Thymus (tissue), 11 donors: ENCODE measurements around the gene DCST2. TPM values are rescaled to one million over a fixed set of nuclear protein-coding genes. Genes with fewer than 3 reads are reported as not detected.

Source experiments
- DNase-seq, 9 donors: peaks; one replicate each; pipeline ENCODE4 v3.0.0-alpha.2; 2013; ENCODE audit warnings: low spot score in 9 of 9, low read depth in 6 of 9, missing footprints in 1 of 9
- H3K27ac ChIP-seq, 2 donors: one replicate each; pipeline ENCODE4 v1.5.1; 2013; ENCODE audit warnings: control low read depth in 1 of 2, low read depth in 1 of 2, low read length in 1 of 2, mild to moderate bottlenecking in 1 of 2, moderate library complexity in 1 of 2
- H3K27me3 ChIP-seq, 2 donors: one replicate each; pipeline ENCODE4 v1.5.1; 2013; ENCODE audit warnings: low read length in 1 of 2; ENCODE audit not compliant: control insufficient read depth in 2 of 2, insufficient read depth in 1 of 2
- H3K36me3 ChIP-seq, 2 donors: one replicate each; pipeline ENCODE4 v1.5.1; 2013; ENCODE audit warnings: low read length in 1 of 2, mild to moderate bottlenecking in 1 of 2, moderate library complexity in 1 of 2; ENCODE audit not compliant: control insufficient read depth in 2 of 2, insufficient read depth in 2 of 2
- H3K4me1 ChIP-seq, 2 donors: one replicate each; pipeline ENCODE4 v1.5.1; 2013; ENCODE audit warnings: low read length in 2 of 2; ENCODE audit not compliant: control insufficient read depth in 2 of 2, insufficient read depth in 2 of 2
- H3K4me3 ChIP-seq, 2 donors: one replicate each; pipeline ENCODE4 v1.5.1; 2013; ENCODE audit warnings: low read length in 2 of 2, control low read depth in 1 of 2, mild to moderate bottlenecking in 1 of 2
- H3K9me3 ChIP-seq, 2 donors: one replicate each; pipeline ENCODE4 v1.5.1; 2013; ENCODE audit warnings: low read length in 1 of 2, mild to moderate bottlenecking in 1 of 2; ENCODE audit not compliant: control insufficient read depth in 2 of 2, insufficient read depth in 1 of 2
- WGBS: extraction: QIAGEN DNeasy Blood & Tissue Kit; methylation state at CpG from one replicate; pipeline ENCODE4 v1.1.7; 2013; 5-methylcytosine and 5-hydroxymethylcytosine counted together
- polyA plus RNA-seq: library from polyadenylated mRNA; stranded (reverse); fragments of 200-250 nt; gene quantifications from one replicate; pipeline ENCODE4 v1.2.3, GENCODE V29; 2013
- total RNA-seq: library from RNA; stranded (reverse); fragments of 120-200 nt; gene quantifications from one replicate; pipeline ENCODE4 v1.2.4, GENCODE V29; 2013
- donor health status: healthy.

DCST2 gene
- total and polyA plus RNA-seq, 2 donors: 0.24 to 7.8 TPM

GRCh38 chr1:155034318-155035208, 982 bp upstream of the DCST2 start:
- Histone ChIP-seq H3K9me3 (peaks cover 0 to 6% of the 10 kb centered on the region in 2 donors), H3K27ac (no peak overlapping the region), H3K27me3 (peaks cover 2 to 60% of the 10 kb centered on the region in 2 donors), H3K4me3 (no peak overlapping the region), H3K4me1 (no peaks in the 10 kb centered on the region), H3K36me3 (no peaks in the 10 kb centered on the region)
- WGBS: 89% methylated on average over 20 of the region's 20 CpGs
- no peak for DNase-seq

- Histone ChIP-seq H3K36me3 (no peaks in the 10 kb centered on the region), H3K4me1 (no peaks in the 10 kb centered on the region), H3K27me3 (peaks cover 0 to 52% of the 10 kb centered on the region in 2 donors), H3K27ac (no peak overlapping the region), H3K9me3 (peaks cover 0 to 6% of the 10 kb centered on the region in 2 donors), H3K4me3 (no peak overlapping the region)
- WGBS: 93% methylated on average over 12 of the region's 12 CpGs
- DNase-seq: no peak
Observed at GRCh38 chr1:155032886-155033285, 695 bp downstream of the DCST2 start.

- Histone ChIP-seq H3K4me1 (no peaks in the 10 kb centered on the region), H3K27ac (no peak overlapping the region), H3K9me3 (peaks cover 0 to 6% of the 10 kb centered on the region in 2 donors), H3K27me3 (peaks cover 4 to 46% of the 10 kb centered on the region in 2 donors), H3K4me3 (no peak overlapping the region), H3K36me3 (no peaks in the 10 kb centered on the region)
- 95% methylated on average over 11 of the region's 11 CpGs for WGBS
- DNase-seq: no peak
Observed at GRCh38 chr1:155030899-155031298, 2.7 kb downstream of the DCST2 start.

GRCh38 chr1:155030243-155030795, 3.3 kb downstream of the DCST2 start:
- DNase-seq: no peak

GRCh38 chr1:155029513-155030242, 3.9 kb downstream of the DCST2 start:
- no peak for DNase-seq
- peaks cover 6 to 46% of the 10 kb centered on the region in 2 donors for H3K27me3 ChIP-seq
- H3K36me3 ChIP-seq: no peaks in the 10 kb centered on the region
- H3K4me3 ChIP-seq: no peak overlapping the region
- H3K27ac ChIP-seq: no peak overlapping the region
- H3K4me1 ChIP-seq: no peaks in the 10 kb centered on the region
- 96% methylated on average over 16 of the region's 16 CpGs for WGBS
- H3K9me3 ChIP-seq: peaks cover 0 to 6% of the 10 kb centered on the region in 2 donors

More at GRCh38 chr1:155030243-155030795, 3.3 kb downstream of the DCST2 start:
- Histone ChIP-seq H3K36me3 (no peaks in the 10 kb centered on the region), H3K27me3 (peaks cover 6 to 46% of the 10 kb centered on the region in 2 donors), H3K27ac (no peak overlapping the region), H3K4me3 (no peak overlapping the region), H3K9me3 (peaks cover 0 to 6% of the 10 kb centered on the region in 2 donors), H3K4me1 (no peaks in the 10 kb centered on the region)
- 94% methylated on average over 15 of the region's 15 CpGs for WGBS

GRCh38 chr1:155026588-155026987, 7.0 kb downstream of the DCST2 start:
- peaks cover 0 to 6% of the 10 kb centered on the region in 2 donors for H3K9me3 ChIP-seq
- WGBS: 97% methylated on average over 6 of the region's 6 CpGs

GRCh38 chr1:155026154-155026553, 7.4 kb downstream of the DCST2 start:
- WGBS: 89% methylated on average over 9 of the region's 9 CpGs
- Histone ChIP-seq H3K9me3 (peaks cover 0 to 6% of the 10 kb centered on the region in 2 donors), H3K36me3 (no peaks in the 10 kb centered on the region), H3K4me3 (no peak overlapping the region), H3K27ac (no peak overlapping the region), H3K27me3 (peaks cover 8 to 56% of the 10 kb centered on the region in 2 donors), H3K4me1 (no peaks in the 10 kb centered on the region)
- DNase-seq: no peak

More at GRCh38 chr1:155026588-155026987, 7.0 kb downstream of the DCST2 start:
- no peaks in the 10 kb centered on the region for H3K4me1 ChIP-seq
- no peak overlapping the region for H3K4me3 ChIP-seq
- no peaks in the 10 kb centered on the region for H3K36me3 ChIP-seq
- DNase-seq: no peak
- no peak overlapping the region for H3K27ac ChIP-seq
- H3K27me3 ChIP-seq: peaks cover 8 to 52% of the 10 kb centered on the region in 2 donors

GRCh38 chr1:155024315-155024714, 9.3 kb downstream of the DCST2 start:
- H3K9me3 ChIP-seq: no peaks in the 10 kb centered on the region
- no peaks in the 10 kb centered on the region for H3K36me3 ChIP-seq
- no peak overlapping the region for H3K27ac ChIP-seq
- whole genome bisulfite sequencing: 90% methylated on average over 9 of the region's 9 CpGs
- no peak overlapping the region for H3K4me3 ChIP-seq
- H3K27me3 ChIP-seq: peaks cover 8 to 51% of the 10 kb centered on the region in 2 donors
- no peak for DNase-seq
- peaks cover 7% of the 10 kb centered on the region in 2 donors for H3K4me1 ChIP-seq
